Mesothelial cell of epicardium (in vitro differentiated cells): ENCODE data around the gene ASXL1. TPM values are rescaled to one million over a fixed set of nuclear protein-coding genes. Genes with fewer than 3 reads are reported as not detected.
"Not testable (repeated sequence)": the region's sequence is repeated elsewhere in the genome, so short reads cannot be mapped to it uniquely, and the experiment has no call there.

ENCODE experiments used
- DNase-seq, 2 experiments: peaks; one replicate each; pipeline ENCODE4 v3.0.0; 2021; ENCODE audit warnings: low spot score in 2 of 2; ENCODE audit not compliant: unreplicated experiment in 2 of 2
- H3K27ac Mint-ChIP-seq: 2 replicates; pipeline ENCODE4 v1.8.0; 2021; ENCODE audit warnings: mixed read lengths
- H3K27me3 Mint-ChIP-seq: 2 replicates; pipeline ENCODE4 v1.8.0; 2021; ENCODE audit warnings: low read depth, mixed read lengths
- H3K36me3 Mint-ChIP-seq: 2 replicates; pipeline ENCODE4 v1.8.0; 2021; ENCODE audit warnings: mixed read lengths
- H3K4me1 Mint-ChIP-seq: 2 replicates; pipeline ENCODE4 v1.8.0; 2021; ENCODE audit warnings: mixed read lengths
- H3K4me3 Mint-ChIP-seq: 2 replicates; pipeline ENCODE4 v1.8.0; 2021; ENCODE audit warnings: mild to moderate bottlenecking, moderate library complexity, mixed read lengths
- H3K9me3 Mint-ChIP-seq: 2 replicates; pipeline ENCODE4 v1.8.0; 2021; ENCODE audit warnings: mixed read lengths
- total RNA-seq: library from RNA; stranded (reverse); gene quantifications from 3 replicates; pipeline ENCODE4 v1.2.1, GENCODE V29; 2021
- TF ChIP-seq, protein P1 (sequence below): fragments of 200-600 bp; sonication (generic); IDR thresholded peaks from one replicate; pipeline ENCODE4 v1.5.0; 2021; ENCODE audit warnings: antibody characterized with exemption; ENCODE audit not compliant: unreplicated experiment

The ASXL1 gene
- total RNA-seq, 1 donor from 2014 or later: 182 TPM

GRCh38 chr20:32338665-32339064 is 19.5 kb upstream of the ASXL1 start:
- Mint-ChIP-seq H3K27me3 (no peaks in the 10 kb centered on the region), H3K36me3 (peaks cover 5% of the 10 kb centered on the region), H3K4me1 (peaks cover 6% of the 10 kb centered on the region), H3K27ac (no peak overlapping the region), H3K4me3 (no peak overlapping the region), H3K9me3 (no peaks in the 10 kb centered on the region)
- TF ChIP-seq, protein P1, sequence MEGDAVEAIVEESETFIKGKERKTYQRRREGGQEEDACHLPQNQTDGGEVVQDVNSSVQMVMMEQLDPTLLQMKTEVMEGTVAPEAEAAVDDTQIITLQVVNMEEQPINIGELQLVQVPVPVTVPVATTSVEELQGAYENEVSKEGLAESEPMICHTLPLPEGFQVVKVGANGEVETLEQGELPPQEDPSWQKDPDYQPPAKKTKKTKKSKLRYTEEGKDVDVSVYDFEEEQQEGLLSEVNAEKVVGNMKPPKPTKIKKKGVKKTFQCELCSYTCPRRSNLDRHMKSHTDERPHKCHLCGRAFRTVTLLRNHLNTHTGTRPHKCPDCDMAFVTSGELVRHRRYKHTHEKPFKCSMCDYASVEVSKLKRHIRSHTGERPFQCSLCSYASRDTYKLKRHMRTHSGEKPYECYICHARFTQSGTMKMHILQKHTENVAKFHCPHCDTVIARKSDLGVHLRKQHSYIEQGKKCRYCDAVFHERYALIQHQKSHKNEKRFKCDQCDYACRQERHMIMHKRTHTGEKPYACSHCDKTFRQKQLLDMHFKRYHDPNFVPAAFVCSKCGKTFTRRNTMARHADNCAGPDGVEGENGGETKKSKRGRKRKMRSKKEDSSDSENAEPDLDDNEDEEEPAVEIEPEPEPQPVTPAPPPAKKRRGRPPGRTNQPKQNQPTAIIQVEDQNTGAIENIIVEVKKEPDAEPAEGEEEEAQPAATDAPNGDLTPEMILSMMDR: no peak
- DNase-seq: no peak

- H3K27ac Mint-ChIP-seq: no peak overlapping the region
- no peaks in the 10 kb centered on the region for H3K9me3 Mint-ChIP-seq
- H3K36me3 Mint-ChIP-seq: peaks cover 3% of the 10 kb centered on the region
- H3K4me3 Mint-ChIP-seq: no peak overlapping the region
- TF ChIP-seq, protein P1: no peak
- no peak for DNase-seq
- no peaks in the 10 kb centered on the region for H3K27me3 Mint-ChIP-seq
- peaks cover 6% of the 10 kb centered on the region for H3K4me1 Mint-ChIP-seq
These were observed 19.0 kb upstream of the ASXL1 start for GRCh38 chr20:32339116-32339515.

DNA sequence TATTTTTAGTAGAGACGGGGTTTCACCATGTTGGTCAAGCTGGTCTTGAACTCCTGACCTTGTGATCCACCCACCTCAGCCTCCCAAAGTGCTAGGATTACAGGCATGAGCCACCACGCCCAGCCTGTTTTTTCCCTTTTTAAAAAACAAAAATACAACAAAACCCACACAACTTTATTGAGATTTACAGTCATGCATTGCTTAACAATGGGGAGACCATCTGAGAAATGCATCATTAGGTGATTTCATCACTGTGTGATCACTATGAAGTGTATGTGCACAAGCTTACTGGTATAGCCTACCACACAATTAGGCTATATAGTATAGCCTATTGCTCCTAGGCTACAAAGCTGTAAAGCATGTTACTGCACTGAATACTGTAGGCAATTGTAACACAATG is 17.1 kb upstream of the ASXL1 start:
- not testable (repeated sequence) for H3K9me3 Mint-ChIP-seq, H3K4me3 Mint-ChIP-seq, DNase-seq, H3K36me3 Mint-ChIP-seq, H3K27ac Mint-ChIP-seq, H3K27me3 Mint-ChIP-seq
- H3K4me1 Mint-ChIP-seq: peaks cover 12% of the 10 kb centered on the region

GRCh38 chr20:32343439-32343838 is 14.7 kb upstream of the ASXL1 start:
- no peaks in the 10 kb centered on the region for H3K9me3 Mint-ChIP-seq

GRCh38 chr20:32344835-32345506 is 13.2 kb upstream of the ASXL1 start:
- H3K36me3 Mint-ChIP-seq: no peaks in the 10 kb centered on the region
- TF ChIP-seq, protein P1: no peak
- H3K27ac Mint-ChIP-seq: peak overlapping the region; percentile 25
- H3K4me3 Mint-ChIP-seq: no peak overlapping the region
- DNase-seq: no peak
- peaks cover 11% of the 10 kb centered on the region for H3K4me1 Mint-ChIP-seq
- no peaks in the 10 kb centered on the region for H3K27me3 Mint-ChIP-seq
- H3K9me3 Mint-ChIP-seq: no peaks in the 10 kb centered on the region

More at GRCh38 chr20:32343439-32343838, 14.7 kb upstream of the ASXL1 start:
- no peaks in the 10 kb centered on the region for H3K27me3 Mint-ChIP-seq
- no peak overlapping the region for H3K4me3 Mint-ChIP-seq
- no peak overlapping the region for H3K27ac Mint-ChIP-seq
- TF ChIP-seq, protein P1: no peak
- no peak for DNase-seq
- peaks cover 11% of the 10 kb centered on the region for H3K4me1 Mint-ChIP-seq
- no peaks in the 10 kb centered on the region for H3K36me3 Mint-ChIP-seq

DNA sequence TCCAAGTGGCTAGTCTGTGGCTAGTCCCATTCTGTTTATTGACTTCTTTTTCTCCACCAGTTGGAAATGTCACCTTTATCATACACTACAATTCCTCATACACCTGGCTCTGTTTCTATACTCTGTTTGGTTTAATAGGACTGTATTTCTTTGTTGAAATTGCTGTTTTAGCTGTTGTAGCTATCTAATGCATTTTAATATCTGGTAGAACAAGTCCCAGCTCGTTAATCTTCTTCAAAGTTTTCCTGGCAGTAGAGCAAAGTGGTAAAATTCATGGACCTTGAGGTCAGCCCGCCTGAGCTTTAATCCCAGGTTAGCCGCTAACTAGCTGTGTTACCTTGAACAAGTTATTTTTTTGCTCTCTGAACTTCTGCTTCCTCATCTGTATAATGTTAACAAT is 9.9 kb upstream of the ASXL1 start:
- no peak for DNase-seq
- Mint-ChIP-seq H3K27me3 (no peaks in the 10 kb centered on the region), H3K36me3 (no peaks in the 10 kb centered on the region), H3K9me3 (no peaks in the 10 kb centered on the region), H3K4me3 (no peak overlapping the region), H3K27ac (peak overlapping the region; percentile 81), H3K4me1 (peaks cover 11% of the 10 kb centered on the region)
- TF ChIP-seq, protein P1: no peak
